Urinary bladder (tissue), 4 donors: ENCODE results near the gene VSIG8. TPM values are rescaled to one million over a fixed set of nuclear protein-coding genes. Genes with fewer than 3 reads are reported as not detected.
A peak's percentile ranks its signal among the peaks of the same experiment; 100 is the strongest.

Experiments
- DNase-seq: peaks from one replicate; pipeline ENCODE4 v3.0.0-alpha.2; 2015; ENCODE audit errors: extremely low spot score
- H3K27ac ChIP-seq: one replicate; pipeline ENCODE4 v1.5.1; 2013; ENCODE audit warnings: low read depth, mild to moderate bottlenecking, moderate library complexity
- H3K36me3 ChIP-seq: one replicate; pipeline ENCODE4 v1.6.1; 2013; ENCODE audit warnings: mild to moderate bottlenecking, moderate library complexity; ENCODE audit not compliant: insufficient read depth
- H3K4me1 ChIP-seq: one replicate; pipeline ENCODE4 v1.6.1; 2013; ENCODE audit warnings: mild to moderate bottlenecking, moderate library complexity; ENCODE audit not compliant: insufficient read depth
- H3K4me3 ChIP-seq: one replicate; pipeline ENCODE4 v1.5.1; 2013; ENCODE audit warnings: low read depth, low read length
- WGBS: extraction: QIAGEN DNeasy Blood & Tissue Kit; methylation state at CpG from one replicate; pipeline ENCODE4 v1.1.7; 2013; 5-methylcytosine and 5-hydroxymethylcytosine counted together
- polyA plus RNA-seq: library from polyadenylated mRNA; stranded (reverse); fragments of 200-250 nt; gene quantifications from one replicate; pipeline ENCODE4 v1.2.3, GENCODE V29; 2013
- small RNA-seq: library from RNA; depleted of rRNA; stranded (forward); fragments of <200 nt; gene quantifications from one replicate; pipeline ENCODE3, GENCODE V24; 2014
- total RNA-seq: library from RNA; depleted of rRNA; stranded (reverse); fragments of >200 nt; gene quantifications from one replicate; pipeline ENCODE4 v1.2.3, GENCODE V29; 2014
- donor health status: healthy with polysubstance abuse.
- donor health status: healthy.

Gene VSIG8
- total and polyA plus RNA-seq, 2 donors: 0.05 TPM; not detected in 1

DNA sequence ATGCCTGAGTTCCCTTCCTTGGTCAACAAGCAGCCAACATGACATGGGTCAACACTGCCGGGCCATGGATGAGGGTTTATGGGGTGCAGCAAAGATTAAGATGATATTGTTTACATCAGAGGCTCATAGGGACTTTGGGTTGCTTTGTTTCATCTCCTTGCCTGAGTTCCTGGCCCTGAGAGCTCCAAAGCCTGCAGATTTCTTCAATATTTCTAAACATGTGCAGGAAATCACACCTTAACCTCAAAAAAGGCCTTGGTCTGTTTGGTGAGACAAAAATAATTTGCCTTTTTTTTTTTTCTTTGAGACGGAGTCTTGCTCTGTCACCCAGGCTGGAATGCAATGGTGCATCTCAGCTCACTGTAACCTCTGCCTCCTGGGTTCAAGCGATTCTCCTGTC is 34.9 kb downstream of the VSIG8 start:
- no peaks in the 10 kb centered on the region for H3K36me3 ChIP-seq
- DNase-seq: no peak
- H3K4me3 ChIP-seq: no peak overlapping the region
- H3K4me1 ChIP-seq: no peaks in the 10 kb centered on the region
- 89% methylated on average over 3 of the region's 3 CpGs for WGBS
- no peak overlapping the region for H3K27ac ChIP-seq

GRCh38 chr1:159827102-159827490 is 35.4 kb downstream of the VSIG8 start:
- 72% methylated on average over 6 of the region's 6 CpGs for WGBS
- no peak overlapping the region for H3K27ac ChIP-seq
- no peak overlapping the region for H3K4me3 ChIP-seq

DNA sequence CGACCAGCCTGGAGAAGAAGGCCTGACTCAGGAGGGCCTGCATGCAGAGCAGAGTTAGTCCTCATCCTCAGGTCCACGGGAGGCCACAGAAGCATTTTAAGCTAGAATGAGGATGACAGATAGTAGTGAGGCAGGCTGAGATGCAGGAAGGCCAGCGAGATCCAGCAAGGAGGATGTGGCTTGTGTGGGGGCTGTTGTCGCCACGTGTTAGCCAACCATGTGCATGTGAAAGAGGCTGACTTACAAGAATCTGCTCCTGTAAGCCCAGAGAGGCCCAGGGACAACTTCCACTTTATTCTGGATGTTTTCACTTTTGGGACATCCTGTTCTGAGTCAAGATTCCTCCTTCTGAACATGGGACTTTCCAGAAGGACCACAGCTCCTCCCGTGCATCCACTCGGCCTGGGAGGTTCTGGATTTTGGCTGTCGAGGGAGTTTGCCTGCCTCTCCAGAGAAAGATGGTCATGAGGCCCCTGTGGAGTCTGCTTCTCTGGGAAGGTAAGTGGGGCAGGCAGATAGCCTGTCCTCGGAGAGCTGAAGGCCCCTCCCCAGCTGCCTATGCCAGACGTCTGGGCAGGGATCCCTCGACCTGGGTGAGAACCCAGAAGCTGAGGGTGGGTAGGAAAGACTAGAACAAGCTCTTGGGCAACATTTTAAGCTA is 35.9 kb downstream of the VSIG8 start, which contains the start of gene SLAMF8:
TSS of gene SLAMF8 (plus strand) at position 433 of the 661 bp plus-strand sequence. CDS start at position 459, 26 bp downstream.
- H3K4me3 ChIP-seq: no peak within 1 kb of the TSS
- no peak for DNase-seq
- WGBS: 78% methylated on average over 11 of the region's 11 CpGs

More at GRCh38 chr1:159827102-159827490, 35.4 kb downstream of the VSIG8 start:
- no peaks in the 10 kb centered on the region for H3K36me3 ChIP-seq
- no peak for DNase-seq
- no peaks in the 10 kb centered on the region for H3K4me1 ChIP-seq

GRCh38 chr1:159825564-159825963 is 36.9 kb downstream of the VSIG8 start:
- Histone ChIP-seq H3K36me3 (no peaks in the 10 kb centered on the region), H3K27ac (no peak overlapping the region), H3K4me3 (no peak overlapping the region), H3K4me1 (no peaks in the 10 kb centered on the region)
- WGBS: 64% methylated on average over 3 of the region's 3 CpGs
- no peak for DNase-seq

More for the DNA sequence above, 35.9 kb downstream of the VSIG8 start, which contains the start of gene SLAMF8:
- H3K4me1 ChIP-seq: no peaks in the 10 kb centered on the region
- H3K36me3 ChIP-seq: no peaks in the 10 kb centered on the region
- H3K27ac ChIP-seq: no peak within 1 kb of the TSS

DNA sequence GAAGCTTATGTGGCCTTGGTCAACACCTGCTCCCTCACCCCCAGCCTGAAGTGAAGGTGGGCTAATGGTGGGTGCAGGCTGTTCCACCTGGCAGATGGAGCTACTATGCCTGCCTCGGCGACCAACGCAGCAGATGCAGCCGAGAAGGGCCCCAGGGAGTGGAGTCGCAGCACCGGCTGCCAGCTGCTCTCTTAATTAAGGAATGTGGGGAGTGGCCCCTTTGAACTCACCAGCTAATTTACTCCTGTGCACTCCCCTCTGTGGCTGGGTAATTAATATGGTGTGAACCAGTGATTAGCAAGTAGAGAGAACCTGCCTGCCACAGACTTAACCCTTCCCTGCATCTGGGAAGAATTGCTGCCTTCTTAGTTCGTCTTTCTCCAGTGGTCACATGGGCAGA is 39.1 kb downstream of the VSIG8 start:
- Histone ChIP-seq H3K27ac (no peak overlapping the region), H3K4me1 (no peaks in the 10 kb centered on the region), H3K36me3 (no peaks in the 10 kb centered on the region), H3K4me3 (no peak overlapping the region)
- 34% methylated on average over 7 of the region's 7 CpGs for WGBS
- DNase-seq: no peak

DNA sequence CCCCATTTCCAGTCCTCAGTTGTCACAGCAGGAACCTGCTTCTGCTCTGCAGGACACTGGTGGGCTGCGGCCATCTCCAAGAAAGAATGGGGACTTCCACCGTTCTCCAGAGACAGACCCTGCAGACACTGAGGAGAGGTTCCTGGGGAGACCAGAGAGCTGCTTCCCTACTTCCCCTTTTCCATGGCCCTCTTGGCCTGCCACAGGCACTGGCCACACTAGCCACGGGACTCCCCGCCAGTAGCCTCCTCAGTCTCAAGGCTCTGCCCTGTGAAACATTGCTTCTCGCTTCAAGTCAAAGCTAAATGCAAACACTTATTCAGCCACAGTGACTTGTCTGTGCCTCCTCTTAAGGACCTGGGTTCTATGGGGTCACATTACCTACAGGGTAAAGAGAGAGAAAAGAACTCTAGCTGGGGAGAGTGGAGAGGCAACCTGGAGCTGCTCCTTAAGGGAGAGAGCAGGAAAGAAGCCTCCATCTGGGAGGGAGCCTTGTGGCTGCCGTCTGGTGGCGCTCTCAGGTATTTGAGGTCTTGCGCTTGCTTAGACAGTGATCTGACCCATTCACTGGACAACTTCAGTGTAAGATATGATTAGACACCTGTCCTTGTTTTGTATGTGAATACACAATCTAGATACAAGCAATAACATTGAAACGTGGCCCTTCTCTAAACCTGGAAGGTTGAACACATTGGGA is 41.1 kb downstream of the VSIG8 start:
- 52% methylated on average over 9 of the region's 9 CpGs for WGBS

DNA sequence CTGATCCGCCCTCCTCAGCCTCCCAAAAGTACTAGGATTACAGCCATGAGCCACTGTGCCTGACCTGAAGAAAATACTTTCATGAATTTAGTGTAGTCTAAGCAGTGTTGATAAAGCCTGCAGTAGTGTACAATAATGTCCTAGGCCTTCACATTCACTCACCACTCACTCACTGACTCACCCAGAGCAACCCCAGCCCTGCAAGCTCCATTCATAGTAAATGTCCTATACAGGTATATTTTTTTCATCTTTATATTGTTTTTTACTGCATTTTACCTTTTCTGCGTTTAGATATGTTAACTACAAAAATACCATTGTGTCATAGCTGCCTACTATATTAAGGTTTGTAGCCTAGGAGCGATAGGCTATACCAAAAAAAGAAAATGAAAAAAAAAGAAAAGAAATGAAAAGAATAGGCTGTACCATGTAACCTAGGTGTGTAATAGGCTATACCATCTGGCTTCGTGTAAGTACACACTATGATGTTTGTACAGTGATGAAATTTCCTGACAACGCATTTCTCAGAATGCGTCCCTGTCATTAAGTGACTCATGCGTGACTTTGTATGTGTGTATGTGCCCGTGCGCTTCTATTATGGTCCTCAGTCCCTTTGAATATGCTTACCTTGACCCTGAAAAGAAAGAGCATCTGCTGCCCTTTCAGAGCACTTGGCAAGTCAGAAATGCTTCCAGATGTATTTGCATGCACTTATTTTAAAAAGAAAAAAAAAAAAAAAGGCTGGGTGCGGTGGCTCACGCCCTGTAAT is 45.0 kb downstream of the VSIG8 start:
- no peak overlapping the region for H3K4me3 ChIP-seq
- 80% methylated on average over 11 of the region's 11 CpGs for WGBS
- H3K27ac ChIP-seq: no peak overlapping the region
- no peaks in the 10 kb centered on the region for H3K36me3 ChIP-seq
- peak; percentile 29 for DNase-seq
- H3K4me1 ChIP-seq: no peaks in the 10 kb centered on the region

More for the DNA sequence above, 41.1 kb downstream of the VSIG8 start:
- DNase-seq: no peak
- no peaks in the 10 kb centered on the region for H3K4me1 ChIP-seq
- no peak overlapping the region for H3K27ac ChIP-seq
- H3K4me3 ChIP-seq: no peak overlapping the region
- no peaks in the 10 kb centered on the region for H3K36me3 ChIP-seq

- H3K4me1 ChIP-seq: no peaks in the 10 kb centered on the region
- no peak overlapping the region for H3K4me3 ChIP-seq
- no peak for DNase-seq
- no peak overlapping the region for H3K27ac ChIP-seq
- H3K36me3 ChIP-seq: no peaks in the 10 kb centered on the region
- 88% methylated on average over 8 of the region's 8 CpGs for WGBS
These were observed 46.5 kb downstream of the VSIG8 start for GRCh38 chr1:159815926-159816325.

GRCh38 chr1:159804924-159805323 is 57.5 kb downstream of the VSIG8 start:
- H3K36me3 ChIP-seq: no peaks in the 10 kb centered on the region
- 46% methylated on average over 2 of the region's 2 CpGs for WGBS
- no peak for DNase-seq
- no peaks in the 10 kb centered on the region for H3K4me1 ChIP-seq
- no peak overlapping the region for H3K27ac ChIP-seq
- H3K4me3 ChIP-seq: no peak overlapping the region

Small RNAs within 50 kb of the gene (small RNA-seq; reads per million reads assigned to genes)
- gene MIR4259 (not detected), gene RF00570 (not detected)

Other genes with a start within 250 kb of the VSIG8 start
- not detected for gene CRP, start 148.1 kb downstream of the VSIG8 start, total RNA-seq
- gene CRP, start 148.1 kb downstream of the VSIG8 start, polyA plus RNA-seq: 7.2 TPM
- gene DUSP23, start 81.7 kb downstream of the VSIG8 start, total RNA-seq: 9.6 TPM
- 93.6 TPM for gene DUSP23, start 81.7 kb downstream of the VSIG8 start, polyA plus RNA-seq
- not detected for gene FCRL6, start 60.3 kb downstream of the VSIG8 start, total RNA-seq
- gene FCRL6, start 60.3 kb downstream of the VSIG8 start, polyA plus RNA-seq: 0.20 TPM
- 0.69 TPM for gene SLAMF8, start 35.8 kb downstream of the VSIG8 start, total RNA-seq
- 6.1 TPM for gene SLAMF8, start 35.8 kb downstream of the VSIG8 start, polyA plus RNA-seq
- gene CFAP45, start 37.5 kb upstream of the VSIG8 start, total RNA-seq: 0.48 TPM
- 1.0 TPM for gene CFAP45, start 37.5 kb upstream of the VSIG8 start, polyA plus RNA-seq
- 106 TPM for gene TAGLN2, start 62.9 kb upstream of the VSIG8 start, total RNA-seq
- 318 TPM for gene TAGLN2, start 62.9 kb upstream of the VSIG8 start, polyA plus RNA-seq
- 1.7 TPM for gene IGSF9, start 83.0 kb upstream of the VSIG8 start, total RNA-seq
- 1.6 TPM for gene IGSF9, start 83.0 kb upstream of the VSIG8 start, polyA plus RNA-seq
- not detected for gene SLAMF9, start 91.6 kb upstream of the VSIG8 start, total RNA-seq
- gene SLAMF9, start 91.6 kb upstream of the VSIG8 start, polyA plus RNA-seq: not detected
- 6.2 TPM for gene PIGM, start 169.3 kb upstream of the VSIG8 start, total RNA-seq
- 4.6 TPM for gene PIGM, start 169.3 kb upstream of the VSIG8 start, polyA plus RNA-seq
- gene KCNJ10, start 207.5 kb upstream of the VSIG8 start, total RNA-seq: 0.26 TPM
- 0.06 TPM for gene KCNJ10, start 207.5 kb upstream of the VSIG8 start, polyA plus RNA-seq
- gene KCNJ9, start 218.9 kb upstream of the VSIG8 start, total RNA-seq: 0.26 TPM
- gene KCNJ9, start 218.9 kb upstream of the VSIG8 start, polyA plus RNA-seq: 0.04 TPM
- gene IGSF8, start 236.0 kb upstream of the VSIG8 start, total RNA-seq: 12.5 TPM
- gene IGSF8, start 236.0 kb upstream of the VSIG8 start, polyA plus RNA-seq: 28.1 TPM